Measurements from ENCODE around the gene CASP12.
A peak's percentile ranks its signal among the peaks of the same experiment; 100 is the strongest.

The CASP12 gene

GRCh38 chr11:104926771-104927611 is 28.7 kb upstream of the CASP12 start:
- no peak for DNase-seq (ENCODE audit: low read depth)
- H3K4me3 ChIP-seq (ENCODE audit: low read length) = no peak overlapping the region
- no peak for TF ChIP-seq CTCF (conservative IDR thresholded peaks at IDR 0.05; ENCODE audit: low read length)

GRCh38 chr11:104925850-104926249 is 27.6 kb upstream of the CASP12 start:
- no peak for DNase-seq (ENCODE audit: low read depth)
- no peak for TF ChIP-seq CTCF (conservative IDR thresholded peaks at IDR 0.05; ENCODE audit: low read length)
- H3K4me3 ChIP-seq (ENCODE audit: low read length) = no peak overlapping the region

GRCh38 chr11:104918113-104918824 is 20.0 kb upstream of the CASP12 start:
- peak; percentile 88 for DNase-seq (ENCODE audit: low read depth)
- H3K4me3 ChIP-seq (ENCODE audit: low read length) = peak overlapping the region; percentile 56
- no peak for TF ChIP-seq CTCF (conservative IDR thresholded peaks at IDR 0.05; ENCODE audit: low read length)

GRCh38 chr11:104917271-104918112 is 19.2 kb upstream of the CASP12 start:
- peak; percentile 44 for DNase-seq (ENCODE audit: low read depth)
- no peak for TF ChIP-seq CTCF (conservative IDR thresholded peaks at IDR 0.05; ENCODE audit: low read length)
- peak overlapping the region; percentile 56 for H3K4me3 ChIP-seq (ENCODE audit: low read length)

- no peak for TF ChIP-seq CTCF (conservative IDR thresholded peaks at IDR 0.05; ENCODE audit: low read length)
- no peak overlapping the region for H3K4me3 ChIP-seq (ENCODE audit: low read length)
- DNase-seq (ENCODE audit: low read depth) = no peak
Measured at GRCh38 chr11:104916442-104916841, 18.2 kb upstream of the CASP12 start.

- TF ChIP-seq CTCF (conservative IDR thresholded peaks at IDR 0.05; ENCODE audit: low read length) = no peak
- no peak overlapping the region for H3K4me3 ChIP-seq (ENCODE audit: low read length)
- no peak for DNase-seq (ENCODE audit: low read depth)
Measured at GRCh38 chr11:104912102-104912501, 13.8 kb upstream of the CASP12 start.

All from AG10803 (cell line).